H9 (cell line): ENCODE results near the gene HDAC1. TPM values are rescaled to one million over a fixed set of nuclear protein-coding genes. Genes with fewer than 3 reads are reported as not detected.

Source experiments
- DNase-seq: peaks from one replicate; pipeline ENCODE4 v3.0.0-alpha.2; 2017
- H2AFZ ChIP-seq: one replicate; pipeline ENCODE4 v1.6.1; 2013; ENCODE audit warnings: mild to moderate bottlenecking, low read length, control low read depth, moderate library complexity
- H2AK5ac ChIP-seq: 2 replicates; pipeline ENCODE4 v1.6.1; 2013; ENCODE audit warnings: low read length, control low read depth, mixed read lengths; ENCODE audit not compliant: insufficient read length
- H2BK120ac ChIP-seq: one replicate; pipeline ENCODE4 v1.6.1; 2013; ENCODE audit warnings: low read depth, mild to moderate bottlenecking, low read length, control low read depth, inconsistent platforms; ENCODE audit not compliant: poor library complexity, severe bottlenecking
- H2BK12ac ChIP-seq: 2 replicates; pipeline ENCODE4 v1.6.1; 2013; ENCODE audit warnings: low read length, control low read depth, mixed read lengths, low read depth; ENCODE audit not compliant: insufficient read length
- H2BK15ac ChIP-seq: 2 replicates; pipeline ENCODE4 v1.6.1; 2013; ENCODE audit warnings: low read depth, low read length, control low read depth
- H2BK20ac ChIP-seq: one replicate; pipeline ENCODE4 v1.6.1; 2013; ENCODE audit warnings: low read depth, mild to moderate bottlenecking, low read length, control low read depth, inconsistent platforms; ENCODE audit not compliant: poor library complexity, severe bottlenecking
- H2BK5ac ChIP-seq: 2 replicates; pipeline ENCODE4 v1.6.1; 2013; ENCODE audit warnings: low read length, control low read depth, mixed read lengths; ENCODE audit not compliant: insufficient read length
- H3K14ac ChIP-seq: 2 replicates; pipeline ENCODE4 v1.6.1; 2013; ENCODE audit warnings: low read length, control low read depth; ENCODE audit not compliant: insufficient read depth
- H3K18ac ChIP-seq: 2 replicates; pipeline ENCODE4 v1.6.1; 2013; ENCODE audit warnings: low read depth, mild to moderate bottlenecking, mixed read lengths, low read length, control low read depth; ENCODE audit not compliant: insufficient read length
- H3K23ac ChIP-seq: 2 replicates; pipeline ENCODE4 v1.6.1; 2013; ENCODE audit warnings: low read length, control low read depth, mixed read lengths, low read depth; ENCODE audit not compliant: insufficient read length
- H3K23me2 ChIP-seq: 2 replicates; pipeline ENCODE4 v1.6.1; 2013; ENCODE audit warnings: low read depth, mild to moderate bottlenecking, mixed read lengths, low read length, control low read depth; ENCODE audit not compliant: insufficient read length, poor library complexity, severe bottlenecking
- H3K27ac ChIP-seq: 2 replicates; pipeline ENCODE4 v1.5.1; 2013; ENCODE audit warnings: low read length, control low read depth, mixed read lengths, low read depth; ENCODE audit not compliant: insufficient read length
- H3K27me3 ChIP-seq: 2 replicates; pipeline ENCODE4 v1.6.1; 2013; ENCODE audit warnings: low read length, control low read depth, inconsistent platforms; ENCODE audit not compliant: insufficient read depth
- H3K4ac ChIP-seq: 2 replicates; pipeline ENCODE4 v1.6.1; 2013; ENCODE audit warnings: low read depth, mild to moderate bottlenecking, control low read depth, inconsistent platforms, low read length, moderate library complexity
- H3K4me1 ChIP-seq: 2 replicates; pipeline ENCODE4 v1.6.1; 2013; ENCODE audit warnings: low read length, control low read depth, inconsistent platforms; ENCODE audit not compliant: insufficient read depth
- H3K4me2 ChIP-seq: 2 replicates; pipeline ENCODE4 v1.6.1; 2013; ENCODE audit warnings: low read length, control low read depth, mixed read lengths; ENCODE audit not compliant: insufficient read length, insufficient read depth
- H3K56ac ChIP-seq: 2 replicates; pipeline ENCODE4 v1.6.1; 2013; ENCODE audit warnings: low read depth, mild to moderate bottlenecking, mixed read lengths, low read length, control low read depth; ENCODE audit not compliant: insufficient read length
- H3K79me1 ChIP-seq: 2 replicates; pipeline ENCODE4 v1.6.1; 2013; ENCODE audit warnings: low read depth, mild to moderate bottlenecking, moderate library complexity, low read length, control low read depth, inconsistent platforms; ENCODE audit not compliant: insufficient read depth, poor library complexity, severe bottlenecking
- H3K79me2 ChIP-seq: 2 replicates; pipeline ENCODE4 v1.6.1; 2013; ENCODE audit warnings: low read length, control low read depth, inconsistent platforms; ENCODE audit not compliant: insufficient read depth
- H3K9ac ChIP-seq: 2 replicates; pipeline ENCODE4 v1.6.1; 2013; ENCODE audit warnings: low read length, control low read depth, mixed read lengths; ENCODE audit not compliant: insufficient read length; ENCODE audit errors: extremely low read depth
- H3K9me3 ChIP-seq: one replicate; pipeline ENCODE4 v1.6.1; 2013; ENCODE audit warnings: low read depth, low read length, inconsistent platforms; ENCODE audit not compliant: control insufficient read depth
- H3T11ph ChIP-seq: one replicate; pipeline ENCODE4 v1.6.1; 2013; ENCODE audit warnings: mild to moderate bottlenecking, low read length, control low read depth, inconsistent platforms
- H4K20me1 ChIP-seq: one replicate; pipeline ENCODE4 v1.6.1; 2013; ENCODE audit not compliant: control insufficient read depth, insufficient read length, insufficient read depth
- H4K5ac ChIP-seq: 2 replicates; pipeline ENCODE4 v1.6.1; 2013; ENCODE audit warnings: low read depth, mild to moderate bottlenecking, mixed read lengths, low read length, control low read depth; ENCODE audit not compliant: insufficient read length
- H4K8ac ChIP-seq: replicated peaks from 2 replicates; pipeline ENCODE4 v1.6.1; 2013; ENCODE audit warnings: low read length, control low read depth, mixed read lengths, low read depth; ENCODE audit not compliant: insufficient read length
- H4K91ac ChIP-seq: 2 replicates; pipeline ENCODE4 v1.6.1; 2013; ENCODE audit warnings: low read depth, mild to moderate bottlenecking, moderate library complexity, mixed read lengths, low read length, control low read depth; ENCODE audit not compliant: insufficient read length
- H3K27ac Mint-ChIP-seq, 3 experiments: 2 replicates in 2 of 3; 3 replicates in 1 of 3; pipeline ENCODE4 v1.8.0; 2020 to 2021; ENCODE audit warnings: mixed read lengths in 3 of 3, mild to moderate bottlenecking in 1 of 3, moderate library complexity in 1 of 3
- H3K27me3 Mint-ChIP-seq: 2 replicates; pipeline ENCODE4 v1.8.0; 2021; ENCODE audit warnings: low read depth, mild to moderate bottlenecking, moderate library complexity, mixed read lengths
- H3K36me3 Mint-ChIP-seq, 3 experiments: 2 replicates in 2 of 3; 3 replicates in 1 of 3; pipeline ENCODE4 v1.8.0; 2020 to 2021; ENCODE audit warnings: low read depth in 3 of 3, mixed read lengths in 3 of 3; ENCODE audit not compliant: insufficient read depth in 1 of 3
- H3K4me1 Mint-ChIP-seq, 2 experiments: 2 replicates each; pipeline ENCODE4 v1.8.0; 2020; ENCODE audit warnings: mixed read lengths in 2 of 2
- H3K4me3 Mint-ChIP-seq, 2 experiments: 2 replicates in 1 of 2; 3 replicates in 1 of 2; pipeline ENCODE4 v1.8.0; 2020 to 2021; ENCODE audit warnings: mild to moderate bottlenecking in 2 of 2, mixed read lengths in 2 of 2, moderate library complexity in 1 of 2
- H3K9me3 Mint-ChIP-seq, 2 experiments: 2 replicates in 1 of 2; 3 replicates in 1 of 2; pipeline ENCODE4 v1.8.0; 2020; ENCODE audit warnings: mild to moderate bottlenecking in 2 of 2, mixed read lengths in 2 of 2, moderate library complexity in 1 of 2
- CTCF ChIP-seq: fragments of 200-600 bp; sonication (generic); conservative IDR thresholded peaks from 3 replicates; pipeline ENCODE4 v1.8.0; 2021; ENCODE audit warnings: antibody characterized with exemption, mild to moderate bottlenecking
- WGBS: extraction: QIAGEN DNeasy Blood & Tissue Kit; methylation state at CpG from one replicate; pipeline ENCODE4 v1.1.7; 2013; ENCODE audit warnings: missing lambda C conversion rate, low lambda C conversion rate, mixed read lengths; ENCODE audit not compliant: insufficient read length; ENCODE audit errors: extremely low coverage; 5-methylcytosine and 5-hydroxymethylcytosine counted together
- total RNA-seq: library from RNA; stranded (reverse); gene quantifications from 2 replicates; pipeline ENCODE4 v1.2.1, GENCODE V29; 2021

Gene HDAC1
- total RNA-seq, 1 experiment from 2014 or later = 162 TPM

- H3K23me2 ChIP-seq = no peaks in the 10 kb centered on the region
- WGBS = no CpG with 5 or more reads among the region's 3 CpGs
Observed at GRCh38 chr1:32303358-32303757, 11.5 kb downstream of the HDAC1 start.

More at GRCh38 chr1:32303358-32303757, 11.5 kb downstream of the HDAC1 start:
- Histone ChIP-seq H3K4me2 (no peak overlapping the region), H3K9me3 (no peaks in the 10 kb centered on the region), H3K27me3 (no peaks in the 10 kb centered on the region), H2BK120ac (no peak overlapping the region), H2BK5ac (no peak overlapping the region), H2BK12ac (no peak overlapping the region), H3K23ac (no peak overlapping the region), H4K5ac (no peak overlapping the region), H2BK20ac (no peak overlapping the region), H3K4ac (no peak overlapping the region), H2AFZ (no peak overlapping the region), H4K91ac (no peak overlapping the region), H4K20me1 (no peaks in the 10 kb centered on the region), H3K79me2 (peaks cover 2% of the 10 kb centered on the region; the same call in 1 of the 2 replicates), H3K9ac (no peak overlapping the region), H2BK15ac (no peak overlapping the region), H3K4me1 (no peaks in the 10 kb centered on the region), H3K56ac (no peak overlapping the region), H3K79me1 (peaks cover 8% of the 10 kb centered on the region), H3K14ac (no peak overlapping the region), H3T11ph (no peak overlapping the region), H4K8ac (no peak overlapping the region), H3K18ac (no peak overlapping the region), H2AK5ac (no peak overlapping the region), H3K27ac (no peak overlapping the region)
- H3K4me1 Mint-ChIP-seq = 0 out of 4 replicates have a peak, but pooled peaks cover 0 to 4% of the 10 kb centered on the region in 2 experiments
- peaks cover 2 to 6% of the 10 kb centered on the region in 2 experiments; a peak in 3 of 5 replicates for H3K9me3 Mint-ChIP-seq
- H3K27ac Mint-ChIP-seq = no peak overlapping the region
- no peak for DNase-seq
- H3K36me3 Mint-ChIP-seq = peaks cover 26 to 61% (median 44%) of the 10 kb centered on the region in 3 experiments
- H3K4me3 Mint-ChIP-seq = no peak overlapping the region
- no peak for TF ChIP-seq CTCF
- no peaks in the 10 kb centered on the region for H3K27me3 Mint-ChIP-seq
